DMS153 treated with DMSO at 0.1 percent for 48 hours (cell line): ENCODE results near the gene FOXP4.
A peak's percentile ranks its signal among the peaks of the same experiment; 100 is the strongest.

Experiments
- DNase-seq: peaks from one replicate; lab custom pipeline; 2025; ENCODE audit not compliant: unreplicated experiment; lab: John Stamatoyannopoulos, UW

Gene FOXP4

GRCh38 chr6:41522780-41523548 lies 23.2 kb upstream of the FOXP4 start:
- DNase-seq: no peak

DNA sequence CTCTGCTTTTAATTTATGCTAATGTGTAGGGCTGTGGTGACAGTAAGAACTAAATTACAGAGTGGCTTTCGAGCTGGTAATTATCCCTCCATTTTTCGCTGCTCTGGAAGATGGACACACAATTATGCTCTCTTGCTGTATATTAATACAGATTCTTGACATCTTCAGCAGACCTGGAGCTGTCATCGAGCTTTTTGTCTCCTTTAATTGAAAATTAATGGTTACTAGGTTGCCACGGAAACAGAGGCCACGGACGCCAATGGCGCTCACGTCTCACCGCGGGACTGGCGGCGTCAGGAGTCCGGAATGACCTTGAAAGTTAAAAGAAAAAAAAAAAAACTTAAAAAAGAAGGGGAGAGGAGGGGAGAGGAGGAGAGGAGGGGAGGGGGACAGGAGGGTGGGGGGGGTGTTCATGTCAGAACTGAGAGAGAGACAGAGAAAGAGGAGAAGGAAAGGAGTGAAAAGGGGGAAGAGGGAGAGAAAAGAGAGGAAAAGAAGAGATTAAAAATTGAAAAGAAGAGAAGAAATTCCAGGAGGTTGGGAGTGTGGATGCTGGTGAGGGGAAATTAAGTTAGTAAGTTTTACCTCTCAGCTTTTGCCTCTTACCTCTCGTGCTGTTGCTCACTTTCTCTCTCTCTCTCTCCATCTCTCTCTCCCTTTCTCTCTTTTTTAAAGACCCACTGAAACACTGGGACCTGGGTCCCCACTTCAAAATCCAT lies 22.1 kb upstream of the FOXP4 start:
- no peak for DNase-seq

GRCh38 chr6:41524634-41525011 lies 21.6 kb upstream of the FOXP4 start:
- no peak for DNase-seq

DNA sequence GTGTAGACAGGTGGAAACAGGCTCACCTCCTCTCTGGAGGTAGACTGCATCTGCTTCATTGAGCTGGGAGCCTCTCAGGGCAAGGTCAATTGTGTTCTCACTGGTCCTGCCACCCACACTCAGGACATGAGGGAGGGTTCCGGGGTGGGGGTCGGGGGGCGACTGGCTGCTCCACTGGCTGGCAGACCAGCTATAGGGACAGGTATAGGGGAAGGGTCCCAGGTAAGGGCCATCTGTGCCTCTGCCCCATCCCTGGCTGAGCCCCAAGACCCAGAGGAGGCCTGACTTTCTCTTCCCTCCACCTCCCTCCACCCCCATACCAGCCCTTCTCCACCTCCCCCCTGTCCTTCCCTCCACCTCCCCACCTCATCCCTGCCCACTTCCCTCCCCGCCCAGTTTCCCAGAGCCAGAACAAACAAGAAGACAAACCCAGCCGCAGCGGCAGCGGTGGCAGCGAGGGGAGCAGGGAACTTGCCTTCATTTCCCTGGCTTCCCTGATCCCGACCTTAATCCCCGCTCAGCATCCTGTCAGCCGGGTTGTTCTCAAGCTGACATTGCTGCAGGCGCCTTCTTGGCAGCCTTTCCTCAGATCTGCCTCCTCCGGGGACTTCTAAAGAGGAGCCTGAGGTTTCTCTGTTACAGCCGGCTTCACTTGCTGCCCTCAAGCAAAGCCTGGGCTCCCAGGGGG lies 18.3 kb upstream of the FOXP4 start:
- no peak for DNase-seq

DNA sequence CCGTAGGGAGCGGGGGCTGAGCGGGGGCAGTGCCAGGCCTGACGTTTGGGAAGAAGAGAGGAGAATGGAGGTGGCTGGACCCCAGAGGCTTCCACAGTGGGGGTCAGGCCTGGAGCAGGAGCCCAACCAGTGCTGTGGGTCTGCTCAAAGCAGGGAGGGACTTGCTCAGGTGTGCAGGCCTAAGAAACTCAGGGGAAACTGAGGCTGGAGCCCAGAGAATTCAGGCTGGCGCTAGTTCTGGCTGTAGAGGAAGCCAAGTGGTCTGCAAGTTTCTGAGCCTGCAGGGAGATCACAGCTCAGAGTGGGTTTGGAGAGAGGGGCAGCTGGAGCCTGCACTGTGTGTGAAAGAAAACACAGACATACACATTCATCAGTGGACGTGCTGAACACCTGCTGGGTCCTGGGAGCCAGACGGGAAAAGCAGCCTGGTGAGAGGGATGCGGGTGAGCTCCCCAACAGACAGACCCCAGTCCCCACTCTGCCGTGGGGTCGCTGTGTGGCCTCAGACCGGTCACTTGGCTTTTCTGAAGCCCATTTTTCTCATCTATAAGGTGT lies 17.7 kb upstream of the FOXP4 start:
- DNase-seq: no peak

DNA sequence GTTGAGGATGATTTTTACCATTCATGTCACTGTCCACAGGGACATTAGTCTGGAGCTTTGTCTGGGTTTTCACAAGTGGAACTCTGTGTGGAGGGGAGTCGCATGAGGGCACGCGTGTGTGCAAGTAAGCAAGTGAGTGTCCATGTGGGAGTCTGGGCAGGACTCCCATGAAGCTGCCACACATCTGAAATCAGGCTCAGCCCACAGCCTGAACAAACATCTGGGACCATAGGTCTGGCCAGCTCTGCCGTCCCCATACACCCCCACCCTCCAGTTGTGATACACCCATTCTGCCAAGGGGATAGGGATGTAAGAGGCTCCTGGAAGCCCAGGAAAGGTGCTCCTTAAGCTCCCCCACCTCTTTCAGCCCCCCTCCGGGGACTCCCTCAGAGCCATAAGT lies 17.1 kb upstream of the FOXP4 start:
- DNase-seq: no peak

- DNase-seq: no peak
Measured at GRCh38 chr6:41529970-41530369, 16.2 kb upstream of the FOXP4 start.

DNA sequence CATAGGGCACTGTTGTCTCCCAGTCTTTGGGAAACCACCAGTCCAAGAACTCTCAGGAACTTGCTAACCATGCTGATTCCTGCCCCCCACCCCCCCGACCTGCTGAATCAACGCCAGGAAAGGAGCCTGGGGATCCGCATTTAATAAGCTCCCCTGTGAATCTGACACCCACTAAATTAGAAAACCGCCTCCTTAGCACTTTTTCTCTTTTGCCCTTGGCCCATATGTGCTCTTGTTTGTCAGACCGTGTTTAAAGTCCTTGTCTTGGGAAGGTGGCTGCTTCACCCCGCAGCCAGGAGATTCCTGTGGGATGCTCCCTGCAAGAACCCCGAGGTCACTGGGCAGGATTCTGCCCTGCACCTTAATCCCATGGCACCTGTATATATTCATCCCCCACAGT lies 15.7 kb upstream of the FOXP4 start:
- DNase-seq: no peak

- DNase-seq: no peak
Measured at GRCh38 chr6:41531016-41531415, 15.2 kb upstream of the FOXP4 start.

DNA sequence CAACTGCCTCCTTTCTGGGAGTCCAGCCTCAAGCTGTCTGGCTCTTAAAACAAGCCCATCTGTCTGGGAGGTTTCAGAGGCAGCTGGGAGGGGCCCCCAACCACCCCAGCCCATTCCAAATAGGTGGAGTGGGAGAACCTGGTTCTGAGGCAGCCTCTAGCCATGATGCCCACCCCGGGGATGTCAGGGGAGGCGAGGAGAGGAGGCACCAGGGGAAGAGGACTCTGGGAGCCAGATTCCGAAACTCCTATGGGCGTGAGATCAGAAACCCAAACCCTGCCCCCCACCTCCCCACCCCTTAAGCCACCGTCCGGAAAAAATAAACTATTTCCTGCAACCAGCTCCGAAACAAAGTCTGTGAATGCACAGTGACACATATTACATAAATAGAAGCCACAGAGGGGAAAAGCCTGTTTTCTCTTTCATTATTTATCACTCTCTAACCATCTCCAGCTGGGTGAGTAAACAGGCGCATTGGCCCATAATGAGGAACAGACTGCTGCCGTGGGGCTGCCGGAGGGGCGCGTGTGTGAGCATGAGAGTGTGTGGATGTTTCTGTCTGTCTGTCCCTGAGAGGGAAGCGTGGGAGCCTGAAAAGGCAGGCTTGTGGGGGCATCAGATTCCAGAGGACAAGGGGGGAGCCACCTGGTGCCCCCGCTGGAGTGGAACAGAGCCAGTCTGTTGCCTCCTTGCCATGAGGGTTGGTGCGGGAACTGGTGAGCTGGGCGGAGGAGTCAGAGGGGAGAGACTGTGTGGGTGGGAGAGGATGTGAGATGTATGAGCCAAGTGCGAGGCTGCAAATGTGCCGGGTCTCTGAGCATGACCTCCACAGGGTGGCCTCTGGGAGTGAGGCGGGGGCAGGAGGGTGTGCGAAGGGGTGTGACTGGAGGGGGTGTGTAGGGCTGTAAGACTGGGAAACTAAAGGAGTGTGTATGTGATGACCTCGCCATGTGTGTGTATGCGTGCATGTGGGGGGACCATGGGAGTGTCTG lies 14.3 kb upstream of the FOXP4 start:
- peak; percentile 64 for DNase-seq

GRCh38 chr6:41535766-41536165 lies 10.4 kb upstream of the FOXP4 start:
- DNase-seq: no peak

DNA sequence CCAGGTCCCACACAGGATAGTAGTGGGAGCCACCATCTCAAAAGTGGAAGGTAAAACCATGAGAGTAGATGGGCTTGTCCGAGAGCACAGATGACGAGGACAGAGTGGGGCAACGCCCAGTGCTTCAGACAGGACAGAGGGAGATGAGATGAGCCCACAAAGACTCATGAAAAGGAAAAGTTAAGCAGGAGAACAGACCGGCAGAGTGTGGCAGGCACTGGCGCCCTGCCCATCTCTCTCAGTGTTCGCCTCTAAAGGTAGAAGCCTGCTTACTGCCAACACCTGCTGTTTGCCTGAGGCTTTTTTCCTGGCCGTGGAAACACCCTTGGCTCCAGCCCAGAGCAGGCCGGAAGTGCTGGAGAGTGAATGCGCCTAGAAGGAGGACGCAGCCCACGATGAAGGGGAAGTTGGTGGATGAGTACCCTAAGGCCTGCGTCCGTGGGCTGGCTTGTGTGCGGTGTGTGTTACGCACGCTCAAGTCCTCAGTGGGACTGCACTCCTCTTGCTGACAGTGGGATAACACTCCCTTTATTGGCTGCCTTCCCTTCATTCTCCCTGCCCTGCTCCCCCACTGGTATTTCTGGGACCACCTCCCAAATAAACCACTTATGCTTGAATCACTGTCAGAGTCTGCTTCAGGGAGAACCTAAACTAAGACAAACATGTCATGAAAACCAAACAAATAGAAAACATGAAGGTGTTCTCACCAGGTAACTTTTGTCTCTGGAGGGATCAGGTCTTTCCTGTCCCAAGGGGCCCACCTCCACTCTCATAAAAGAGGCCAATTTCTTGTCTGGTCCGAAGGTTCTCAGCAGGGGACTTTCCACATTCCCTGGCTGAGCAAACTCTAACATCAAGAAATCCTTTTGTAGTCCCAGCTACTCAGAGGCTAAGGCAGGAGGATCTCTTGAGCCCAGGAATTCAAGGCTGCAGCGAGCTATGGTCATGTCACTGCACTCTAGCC lies 9.1 kb upstream of the FOXP4 start:
- peak; percentile 91 for DNase-seq

GRCh38 chr6:41538556-41539182 lies 7.5 kb upstream of the FOXP4 start:
- DNase-seq: no peak

- no peak for DNase-seq
Measured at GRCh38 chr6:41539204-41539603, 7.0 kb upstream of the FOXP4 start.

DNA sequence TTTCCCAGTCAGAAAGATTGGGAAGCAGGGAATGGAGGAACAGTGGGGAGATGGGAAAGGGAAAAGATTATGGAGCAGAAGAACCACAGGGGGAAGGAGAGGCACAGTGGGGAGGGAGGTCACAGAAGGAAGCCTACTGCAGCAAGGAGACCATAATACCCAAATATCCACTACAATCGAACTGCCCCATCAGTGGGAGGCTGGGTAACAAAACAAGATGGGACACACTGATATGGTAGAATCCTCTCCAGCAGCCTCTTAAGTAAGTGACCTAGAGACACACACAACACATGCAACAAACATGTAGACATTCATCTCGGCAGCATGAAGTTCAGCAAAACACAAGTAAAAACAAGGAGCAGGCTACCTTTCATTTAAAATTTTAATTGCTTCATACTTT lies 4.8 kb upstream of the FOXP4 start:
- no peak for DNase-seq

GRCh38 chr6:41543087-41543486 lies 3.1 kb upstream of the FOXP4 start:
- no peak for DNase-seq

- DNase-seq: no peak
Measured at GRCh38 chr6:41545247-41545702, 906 bp upstream of the FOXP4 start.

GRCh38 chr6:41546475-41546865 lies 289 bp downstream of the FOXP4 start:
- peak; percentile 24 for DNase-seq
